Naive thymus-derived CD4-positive, alpha-beta T cell (primary cell): ENCODE data around the gene TPSB2. TPM values are rescaled to one million over a fixed set of nuclear protein-coding genes. Genes with fewer than 3 reads are reported as not detected.
A peak's percentile ranks its signal among the peaks of the same experiment; 100 is the strongest.

Source experiments
- ATAC-seq: fragments of 150-1000 bp; cut with Tn5 transposase; 2 replicates; pipeline ENCODE4 v1.10.0; 2021; ENCODE audit warnings: mild to moderate bottlenecking, moderate library complexity
- CTCF ChIA-PET: fragments of 350-600 bp; sonication (Branson Sonifier 250); formaldehyde crosslinking; loops from one replicate; lab custom pipeline; 2021; ENCODE audit warnings: antibody characterized with exemption; lab: Charles Lee
- POLR2A ChIA-PET: fragments of 350-600 bp; sonication (Branson Sonifier 250); formaldehyde crosslinking; loops from one replicate; lab custom pipeline; 2021; ENCODE audit warnings: antibody characterized with exemption, inconsistent platforms; lab: Charles Lee
- DNase-seq, 9 donors: peaks; one replicate each; pipeline versions ENCODE4 v3.0.0 to v3.0.0-alpha.2; 2020 to 2022; ENCODE audit warnings: mixed read lengths in 1 of 9
- H3K27ac ChIP-seq: one replicate; pipeline ENCODE4 v1.7.0; 2013; ENCODE audit warnings: mild to moderate bottlenecking, low read depth, low read length, moderate library complexity
- H3K27me3 ChIP-seq, 2 donors: one replicate each; pipeline ENCODE4 v1.7.0; 2013; ENCODE audit warnings: low read length in 2 of 2, mild to moderate bottlenecking in 2 of 2, moderate library complexity in 2 of 2; ENCODE audit not compliant: control insufficient read depth in 2 of 2, insufficient read depth in 2 of 2
- H3K36me3 ChIP-seq, 3 experiments: 1 replicate in 2 of 3; 2 replicates in 1 of 3; pipeline ENCODE4 v1.7.0; 2013; ENCODE audit warnings: low read length in 3 of 3, mild to moderate bottlenecking in 3 of 3, moderate library complexity in 1 of 3; ENCODE audit not compliant: insufficient read depth in 3 of 3, control insufficient read depth in 2 of 3
- H3K4me1 ChIP-seq, 2 donors: one replicate each; pipeline ENCODE4 v1.7.0; 2013; ENCODE audit warnings: low read length in 2 of 2, mild to moderate bottlenecking in 2 of 2, moderate library complexity in 1 of 2; ENCODE audit not compliant: control insufficient read depth in 2 of 2, insufficient read depth in 2 of 2
- H3K4me3 ChIP-seq: 2 replicates; pipeline ENCODE4 v1.7.0; 2013; ENCODE audit warnings: mild to moderate bottlenecking, low read length
- H3K9me3 ChIP-seq, 3 experiments: 1 replicate in 2 of 3; 2 replicates in 1 of 3; pipeline ENCODE4 v1.7.0; 2013; ENCODE audit warnings: low read length in 3 of 3; ENCODE audit not compliant: control insufficient read depth in 2 of 3
- H3K27ac Mint-ChIP-seq, 9 donors: one replicate each; pipeline ENCODE4 v1.8.0; 2020 to 2022; ENCODE audit warnings: mixed read lengths in 9 of 9, mild to moderate bottlenecking in 8 of 9, moderate library complexity in 5 of 9, inconsistent platforms in 2 of 9
- H3K27me3 Mint-ChIP-seq, 5 donors: one replicate each; pipeline ENCODE4 v1.8.0; 2021 to 2022; ENCODE audit warnings: mixed read lengths in 5 of 5, mild to moderate bottlenecking in 1 of 5
- H3K36me3 Mint-ChIP-seq, 5 donors: one replicate each; pipeline ENCODE4 v1.8.0; 2020 to 2022; ENCODE audit warnings: mixed read lengths in 5 of 5, mild to moderate bottlenecking in 3 of 5, inconsistent platforms in 1 of 5
- H3K4me1 Mint-ChIP-seq, 7 donors: one replicate each; pipeline ENCODE4 v1.8.0; 2020 to 2022; ENCODE audit warnings: mixed read lengths in 7 of 7, mild to moderate bottlenecking in 3 of 7, inconsistent platforms in 1 of 7
- H3K4me3 Mint-ChIP-seq, 10 donors: one replicate each; pipeline ENCODE4 v1.8.0; 2020 to 2022; ENCODE audit warnings: mild to moderate bottlenecking in 10 of 10, mixed read lengths in 10 of 10, moderate library complexity in 6 of 10, inconsistent platforms in 2 of 10
- H3K9me3 Mint-ChIP-seq, 11 donors: one replicate each; pipeline ENCODE4 v1.8.0; 2020 to 2022; ENCODE audit warnings: mixed read lengths in 11 of 11, mild to moderate bottlenecking in 4 of 11, inconsistent platforms in 1 of 11, moderate library complexity in 1 of 11
- intact Hi-C, 2 donors: fragments of 100-400 bp; cut with micrococcal nuclease; formaldehyde crosslinking; loops; one replicate each; pipeline ENCODE4 v1.15.1; 2023
- polyA plus RNA-seq, 2 donors: library from polyadenylated mRNA; unstranded; fragments of 300-500 nt; fragmentation: Illumina TruSeq; gene quantifications; one replicate each; pipeline ENCODE4 v1.2.3, GENCODE V29; 2021
- total RNA-seq, 6 experiments: library from RNA in 5 of 6; stranded (reverse) in 5 of 6; gene quantifications; 1 replicate in 5 of 6; 2 replicates in 1 of 6; pipeline ENCODE4 v1.2.3 and lab custom pipeline; 2021 to 2026

The TPSB2 gene
- total and polyA plus RNA-seq, 7 experiments from 2014 or later, result 5.3 TPM; not detected in 6

GRCh38 chr16:1209081-1209480 is 20.9 kb downstream of the TPSB2 start:
- Mint-ChIP-seq H3K27ac (no peak overlapping the region), H3K9me3 (no peaks in the 10 kb centered on the region), H3K4me3 (no peak overlapping the region), H3K36me3 (no peaks in the 10 kb centered on the region), H3K27me3 (no peaks in the 10 kb centered on the region), H3K4me1 (peaks cover 0 to 5% (median 4%) of the 10 kb centered on the region in 7 donors)
- CTCF ChIA-PET, result no interaction called here
- H3K4me3 ChIP-seq, result no peak overlapping the region
- no peak overlapping the region for H3K27ac ChIP-seq
- ATAC-seq, result no peak
- DNase-seq, result no peak
- no peaks in the 10 kb centered on the region for H3K27me3 ChIP-seq
- no peaks in the 10 kb centered on the region for H3K4me1 ChIP-seq
- no peaks in the 10 kb centered on the region for H3K36me3 ChIP-seq
- H3K9me3 ChIP-seq, result no peaks in the 10 kb centered on the region
- intact Hi-C loops, result no loop called here
- POLR2A ChIA-PET, result no interaction called here

DNA sequence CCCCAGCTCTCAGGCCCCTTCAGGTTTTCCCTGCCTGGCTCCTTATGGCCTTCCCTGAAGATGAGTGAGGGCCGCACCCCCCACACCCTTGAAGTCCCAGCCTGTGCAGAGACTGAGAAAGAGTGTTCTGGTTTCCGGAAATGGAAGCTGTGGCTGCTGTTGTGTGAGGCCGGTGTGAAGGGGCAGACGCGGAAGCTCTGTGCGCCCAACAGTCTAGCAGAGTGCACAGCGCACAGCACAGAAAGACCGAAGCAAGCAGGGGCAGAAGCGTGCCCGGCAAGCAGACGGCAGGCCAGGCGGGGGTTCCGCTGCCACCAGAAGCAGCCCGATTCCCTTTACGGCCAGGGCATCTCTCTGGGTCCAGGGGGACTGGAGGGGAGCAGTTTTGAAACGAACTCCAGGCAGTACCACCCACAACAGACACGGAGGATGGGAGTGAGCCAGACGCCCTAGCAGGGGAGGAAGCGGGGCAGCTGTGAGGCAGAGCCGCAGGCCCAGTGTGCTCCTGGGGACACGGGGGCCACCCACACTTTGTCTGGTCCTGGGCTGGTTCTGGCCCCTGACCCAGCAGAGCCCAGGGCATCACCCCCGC is 21.6 kb downstream of the TPSB2 start:
- H3K9me3 Mint-ChIP-seq, result no peaks in the 10 kb centered on the region
- no peaks in the 10 kb centered on the region for H3K4me1 ChIP-seq
- DNase-seq, result peak in 5 of 9 donors; percentile 8 to 25 (median 14)
- no peaks in the 10 kb centered on the region for H3K36me3 ChIP-seq
- peak overlapping the region in 9 of 10 donors; percentile 47 to 76 (median 69) for H3K4me3 Mint-ChIP-seq
- no peaks in the 10 kb centered on the region for H3K27me3 Mint-ChIP-seq
- H3K9me3 ChIP-seq, result no peaks in the 10 kb centered on the region
- no peaks in the 10 kb centered on the region for H3K27me3 ChIP-seq
- ChIA-PET CTCF (no interaction called here), POLR2A (interaction anchor here (0.7 kb wide), 1 partner anchor 1312 kb away, joined by 3 read pairs; the partner anchor contains the start of gene AMDHD2)
- peaks cover 0 to 5% (median 4%) of the 10 kb centered on the region in 7 donors for H3K4me1 Mint-ChIP-seq
- intact Hi-C loops, result no loop called here
- no peak overlapping the region for H3K4me3 ChIP-seq
- H3K27ac ChIP-seq, result no peak overlapping the region
- peak; percentile 54 for ATAC-seq
- H3K27ac Mint-ChIP-seq, result peak overlapping the region in 8 of 9 donors; percentile 60 to 87 (median 74)
- H3K36me3 Mint-ChIP-seq, result no peaks in the 10 kb centered on the region

DNA sequence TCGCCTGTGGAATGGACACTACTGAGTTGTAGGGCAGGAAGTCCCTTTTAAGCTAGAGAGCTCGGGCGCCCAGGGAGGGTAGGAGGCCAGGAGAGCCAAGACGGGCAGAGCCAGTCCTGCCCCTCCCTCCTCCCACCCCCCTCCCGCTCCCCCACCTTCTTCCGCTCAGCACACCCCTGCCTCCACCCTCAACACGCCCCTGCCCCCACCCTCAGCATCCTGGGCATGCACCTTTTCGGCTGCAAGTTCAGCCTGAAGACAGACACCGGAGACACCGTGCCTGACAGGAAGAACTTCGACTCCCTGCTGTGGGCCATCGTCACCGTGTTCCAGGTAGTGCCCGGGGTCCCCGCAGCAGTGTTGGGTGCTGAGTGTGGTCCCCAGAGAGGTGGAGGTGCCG is 23.2 kb downstream of the TPSB2 start:
- Mint-ChIP-seq H3K4me1 (peaks cover 0 to 5% (median 4%) of the 10 kb centered on the region in 7 donors), H3K27me3 (no peaks in the 10 kb centered on the region), H3K4me3 (peak overlapping the region in 3 of 10 donors; percentile 18 to 75 (median 49)), H3K36me3 (no peaks in the 10 kb centered on the region), H3K27ac (peak overlapping the region in 1 of 9 donors; percentile 51), H3K9me3 (no peaks in the 10 kb centered on the region)
- ChIA-PET CTCF (no interaction called here), POLR2A (no interaction called here)
- DNase-seq, result peak in 4 of 9 donors; percentile 14 to 49 (median 31)
- H3K4me1 ChIP-seq, result no peaks in the 10 kb centered on the region
- H3K4me3 ChIP-seq, result no peak overlapping the region
- no peaks in the 10 kb centered on the region for H3K27me3 ChIP-seq
- peak; percentile 38 for ATAC-seq
- intact Hi-C loops, result no loop called here
- no peak overlapping the region for H3K27ac ChIP-seq
- no peaks in the 10 kb centered on the region for H3K9me3 ChIP-seq
- no peaks in the 10 kb centered on the region for H3K36me3 ChIP-seq

- intact Hi-C loops, result no loop called here
- Histone ChIP-seq H3K27ac (no peak overlapping the region), H3K36me3 (no peaks in the 10 kb centered on the region), H3K4me1 (no peaks in the 10 kb centered on the region), H3K9me3 (no peaks in the 10 kb centered on the region), H3K27me3 (no peaks in the 10 kb centered on the region), H3K4me3 (no peak overlapping the region)
- no peak overlapping the region for H3K4me3 Mint-ChIP-seq
- no peak for ATAC-seq
- no peak for DNase-seq
- no peaks in the 10 kb centered on the region for H3K27me3 Mint-ChIP-seq
- no peaks in the 10 kb centered on the region for H3K36me3 Mint-ChIP-seq
- no peak overlapping the region for H3K27ac Mint-ChIP-seq
- POLR2A ChIA-PET, result no interaction called here
- no peaks in the 10 kb centered on the region for H3K9me3 Mint-ChIP-seq
- CTCF ChIA-PET, result no interaction called here
- peaks cover 0 to 5% (median 4%) of the 10 kb centered on the region in 7 donors for H3K4me1 Mint-ChIP-seq
These were observed 23.7 kb downstream of the TPSB2 start for GRCh38 chr16:1206326-1206725.

DNA sequence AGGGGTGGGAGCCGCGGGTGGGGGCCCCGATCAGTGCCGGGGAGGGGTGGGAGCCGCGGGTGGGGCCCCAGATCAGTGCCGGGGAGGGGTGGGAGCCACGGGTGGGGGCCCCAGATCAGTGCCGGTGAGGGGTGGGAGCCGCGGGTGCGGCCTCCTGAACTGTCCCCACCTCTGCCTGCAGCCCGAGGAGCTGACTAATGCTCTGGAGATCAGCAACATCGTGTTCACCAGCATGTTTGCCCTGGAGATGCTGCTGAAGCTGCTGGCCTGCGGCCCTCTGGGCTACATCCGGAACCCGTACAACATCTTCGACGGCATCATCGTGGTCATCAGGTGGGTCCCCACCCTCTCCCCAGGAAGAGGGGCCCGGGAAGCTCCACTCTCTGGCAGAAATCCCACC is 25.1 kb downstream of the TPSB2 start:
- H3K4me3 Mint-ChIP-seq, result no peak overlapping the region
- Histone ChIP-seq H3K4me3 (no peak overlapping the region), H3K27ac (no peak overlapping the region), H3K36me3 (no peaks in the 10 kb centered on the region), H3K9me3 (no peaks in the 10 kb centered on the region), H3K27me3 (no peaks in the 10 kb centered on the region), H3K4me1 (no peaks in the 10 kb centered on the region)
- H3K36me3 Mint-ChIP-seq, result no peaks in the 10 kb centered on the region
- ChIA-PET POLR2A (no interaction called here), CTCF (no interaction called here)
- ATAC-seq (no peak), DNase-seq (no peak)
- no peak overlapping the region for H3K27ac Mint-ChIP-seq
- peaks cover 0 to 5% (median 4%) of the 10 kb centered on the region in 7 donors for H3K4me1 Mint-ChIP-seq
- H3K9me3 Mint-ChIP-seq, result peaks cover 0 to 2% (median 0%) of the 10 kb centered on the region in 11 donors
- intact Hi-C loops, result no loop called here
- H3K27me3 Mint-ChIP-seq, result no peaks in the 10 kb centered on the region

GRCh38 chr16:1202274-1202673 is 27.7 kb downstream of the TPSB2 start:
- Mint-ChIP-seq H3K27me3 (no peaks in the 10 kb centered on the region), H3K27ac (no peak overlapping the region), H3K9me3 (peaks cover 0 to 5% (median 0%) of the 10 kb centered on the region in 11 donors), H3K36me3 (no peaks in the 10 kb centered on the region), H3K4me3 (no peak overlapping the region), H3K4me1 (no peaks in the 10 kb centered on the region)
- ChIA-PET POLR2A (no interaction called here), CTCF (no interaction called here)
- DNase-seq (no peak), ATAC-seq (no peak)
- H3K4me3 ChIP-seq, result no peak overlapping the region
- H3K9me3 ChIP-seq, result no peaks in the 10 kb centered on the region
- no peaks in the 10 kb centered on the region for H3K4me1 ChIP-seq
- H3K27ac ChIP-seq, result no peak overlapping the region
- no peaks in the 10 kb centered on the region for H3K27me3 ChIP-seq
- H3K36me3 ChIP-seq, result no peaks in the 10 kb centered on the region
- intact Hi-C loops, result no loop called here

- Histone ChIP-seq H3K27me3 (no peaks in the 10 kb centered on the region), H3K4me1 (no peaks in the 10 kb centered on the region), H3K27ac (no peak overlapping the region), H3K36me3 (no peaks in the 10 kb centered on the region), H3K4me3 (no peak overlapping the region), H3K9me3 (no peaks in the 10 kb centered on the region)
- Mint-ChIP-seq H3K36me3 (no peaks in the 10 kb centered on the region), H3K27me3 (no peaks in the 10 kb centered on the region), H3K4me1 (peaks cover 0 to 1% (median 0%) of the 10 kb centered on the region in 7 donors), H3K4me3 (no peak overlapping the region), H3K27ac (no peak overlapping the region), H3K9me3 (peaks cover 0 to 5% (median 0%) of the 10 kb centered on the region in 11 donors)
- CTCF ChIA-PET, result interaction anchor here (0.6 kb wide), 1 partner anchor 802 kb away, joined by 3 read pairs; no protein-coding TSS in a partner anchor
- POLR2A ChIA-PET, result no interaction called here
- intact Hi-C loops, result no loop called here
- DNase-seq, result no peak
- ATAC-seq, result no peak
These were observed 28.5 kb downstream of the TPSB2 start for GRCh38 chr16:1201444-1201843.
